Measurements from ENCODE around the gene AIRE.
"Not testable (repeated sequence)": the region's sequence is repeated elsewhere in the genome, so short reads cannot be mapped to it uniquely, and the experiment has no call there.

AIRE gene

DNA sequence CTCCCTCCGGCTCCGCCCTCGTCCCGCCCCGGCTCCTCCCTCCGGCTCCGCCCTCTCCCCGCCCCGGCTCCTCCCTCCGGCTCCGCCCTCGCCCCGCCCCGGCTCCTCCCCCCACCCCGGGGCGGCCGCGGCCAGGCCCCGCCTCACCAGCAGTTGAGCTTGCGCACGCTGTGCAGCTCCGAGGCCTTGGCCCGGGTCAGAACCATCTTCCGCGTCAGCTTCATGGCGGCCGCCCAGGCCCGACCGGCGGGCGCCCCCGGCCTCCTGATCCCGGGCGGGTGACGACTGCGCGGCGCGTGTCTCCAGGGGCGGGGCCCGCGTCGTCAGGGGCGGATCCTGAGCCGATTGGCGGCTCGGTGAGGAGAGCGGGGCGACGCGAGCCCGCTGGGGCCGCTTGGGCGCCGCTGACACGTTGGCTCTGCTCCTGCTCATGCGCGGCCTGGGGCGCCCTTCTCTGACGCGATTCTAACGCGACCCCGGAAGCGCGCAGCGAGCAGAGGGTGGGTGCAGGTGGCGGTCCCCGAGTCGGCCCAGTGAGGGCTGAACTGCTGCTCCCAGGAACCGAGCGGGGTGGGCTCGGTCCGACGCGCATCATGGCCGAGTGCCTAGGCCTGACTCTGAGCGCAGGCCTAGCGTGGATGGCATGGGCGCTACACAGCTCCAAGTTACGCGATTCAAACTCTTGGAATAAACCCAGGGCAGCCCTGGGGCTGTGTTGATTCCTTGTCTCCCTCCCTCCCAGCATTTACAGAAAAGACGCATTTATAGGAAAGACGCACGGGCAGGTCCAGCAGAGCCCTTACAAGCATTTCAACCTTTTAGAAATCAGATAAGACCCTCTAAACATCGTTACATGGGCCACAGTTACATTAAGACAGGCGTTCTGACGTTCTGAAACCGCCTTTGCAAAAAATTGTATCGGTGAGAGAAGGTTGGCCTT lies 53.6 kb downstream of the AIRE start, which contains the start of gene CFAP410:
Gene CFAP410, minus strand, starts transcription at position 420 of the 940 bp plus-strand sequence. Its CDS starts 196 bp downstream, at position 224.
- DNase-seq, result peak; percentile 94

DNA sequence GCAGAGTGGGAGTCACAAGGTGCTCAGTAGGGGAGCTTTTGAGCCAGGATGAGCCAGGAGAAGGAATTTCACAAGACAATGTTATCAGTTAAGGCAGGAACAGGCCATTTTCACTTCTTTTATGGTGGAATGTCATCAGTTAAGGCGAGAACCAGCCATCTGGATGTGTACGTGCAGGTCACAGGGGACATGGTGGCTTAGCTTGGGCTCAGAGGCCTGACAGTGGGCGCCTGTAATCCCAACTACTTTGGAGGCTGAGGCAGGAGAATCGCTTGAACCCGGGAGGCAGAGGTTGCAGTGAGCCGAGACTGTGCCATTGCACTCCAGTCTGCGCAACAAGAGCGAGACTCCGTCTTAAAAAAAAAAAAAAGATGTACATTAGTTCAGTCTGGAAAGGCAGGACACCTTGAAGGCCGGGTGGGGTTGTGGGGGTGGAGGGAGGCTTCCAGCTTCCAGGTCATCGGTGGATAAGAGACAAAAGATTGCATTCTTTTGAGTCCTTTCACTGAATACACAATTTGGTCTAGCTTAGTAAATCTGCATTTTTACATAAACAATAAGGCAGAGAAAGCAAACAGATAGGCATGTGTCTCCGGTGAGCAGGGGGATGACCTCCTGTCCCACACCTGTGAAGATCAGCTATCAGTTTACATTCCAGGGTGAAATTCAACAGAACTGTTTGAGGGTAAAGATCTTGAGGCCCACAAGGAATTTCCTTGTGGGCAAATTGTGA lies 56.2 kb downstream of the AIRE start:
- not testable (repeated sequence) for DNase-seq

DNA sequence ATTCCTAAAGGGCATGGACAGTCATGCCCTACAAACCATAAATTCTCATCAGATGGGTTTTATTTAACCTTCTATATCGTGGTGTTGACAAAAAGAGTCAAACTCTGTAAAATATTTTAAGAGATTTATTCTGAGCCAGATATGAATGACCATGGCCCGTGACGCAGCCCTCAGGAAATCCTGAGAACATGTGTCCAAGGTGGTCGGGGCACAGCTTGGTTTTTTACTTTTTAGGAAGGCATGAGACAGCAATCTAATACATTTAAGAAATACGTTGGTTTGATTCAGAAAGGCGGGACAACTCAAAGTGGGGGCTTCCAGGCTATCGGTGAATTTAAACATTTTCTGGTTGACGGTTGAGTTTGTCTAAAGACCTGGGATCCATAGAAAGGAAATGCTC lies 57.3 kb downstream of the AIRE start:
- DNase-seq, result not testable (repeated sequence)

DNA sequence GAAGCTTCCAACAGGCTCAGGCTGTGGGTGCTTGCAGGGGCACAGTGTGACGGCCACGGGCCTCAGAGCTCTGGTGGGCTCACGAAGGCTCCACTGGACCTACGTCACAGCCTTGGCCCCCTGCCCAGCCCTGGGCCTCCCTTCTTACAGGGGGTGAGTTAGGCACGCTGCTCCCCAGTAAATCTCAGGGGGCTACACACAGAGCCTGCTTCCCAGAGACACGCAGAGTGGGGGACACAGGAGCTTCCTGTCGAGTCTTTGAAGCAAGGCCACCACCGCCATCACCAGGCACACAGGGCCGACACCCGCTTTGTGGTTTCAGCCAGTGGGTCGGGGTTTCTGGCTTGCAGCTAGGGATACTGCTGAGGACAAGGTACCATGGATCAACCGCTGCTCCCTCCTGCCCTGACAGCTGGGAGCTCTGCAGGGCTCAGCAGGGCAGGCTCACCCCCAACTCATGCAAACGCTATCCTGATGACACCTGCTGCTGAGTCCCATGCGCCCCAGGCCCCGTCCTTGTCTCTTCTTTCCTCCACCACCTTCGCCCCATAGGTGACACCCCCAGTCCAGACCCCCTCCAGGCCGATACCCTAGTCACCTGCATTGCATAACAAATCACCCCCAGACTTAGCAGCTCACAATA lies 59.0 kb downstream of the AIRE start:
- DNase-seq, result no peak

DNA sequence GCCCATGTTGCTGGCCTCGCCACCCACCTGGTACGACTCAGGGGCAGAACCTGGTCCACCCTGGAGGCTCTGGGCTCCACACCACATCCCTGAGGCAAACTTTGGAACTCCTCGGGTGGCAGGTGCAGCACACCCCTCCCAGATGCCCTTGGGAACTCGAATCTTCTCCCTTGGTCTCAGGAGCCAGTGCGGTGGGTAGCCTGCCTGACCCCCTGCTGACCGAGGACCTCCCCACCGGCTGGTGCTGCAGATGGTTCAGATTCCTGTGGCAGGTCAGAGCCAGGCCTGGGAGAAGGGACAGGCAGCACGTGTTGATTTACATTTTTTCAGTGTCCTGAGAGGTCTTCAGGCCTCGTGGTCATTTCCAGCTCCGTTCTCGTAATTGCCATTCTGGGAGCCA lies 59.8 kb downstream of the AIRE start:
- no peak for DNase-seq

DNA sequence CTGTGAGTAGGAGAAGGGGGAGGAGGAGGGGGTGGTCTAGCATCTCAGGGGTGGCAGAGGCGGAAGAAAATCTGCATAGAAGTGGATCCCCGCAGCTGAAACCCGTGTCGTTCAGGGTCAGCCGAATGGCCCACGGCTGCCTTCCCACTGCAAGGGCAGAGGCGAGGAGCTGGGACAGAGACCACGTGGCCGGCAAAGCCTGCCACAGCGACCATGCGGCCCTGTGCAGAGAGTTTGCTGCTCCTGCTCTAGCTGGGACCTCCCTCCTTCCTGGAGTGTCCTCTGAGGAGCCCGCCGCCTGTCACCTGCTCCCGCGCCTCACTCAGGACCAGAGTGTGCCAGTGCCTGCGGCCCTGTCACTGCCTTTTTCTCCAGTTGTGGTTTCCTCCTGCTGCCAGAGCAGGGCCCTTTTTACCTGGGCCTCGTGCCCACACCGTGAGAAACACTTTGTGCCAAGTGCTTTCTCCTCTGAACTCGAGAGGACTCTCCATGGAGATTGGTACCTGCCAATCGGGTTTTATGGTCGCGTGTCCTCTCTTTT lies 62.3 kb downstream of the AIRE start:
- DNase-seq, result peak; percentile 78

All from NCI-H1105 (cell line).